T follicular helper cell (primary cell): ENCODE results near the gene PAX9.

Experiments used
- DNase-seq: peaks from one replicate; pipeline ENCODE4 v3.0.0-alpha.2; 2020; ENCODE audit warnings: low read depth

The PAX9 gene

GRCh38 chr14:36655963-36656686 is 5.5 kb upstream of the PAX9 start:
- no peak for DNase-seq

GRCh38 chr14:36656687-36657398 is 4.8 kb upstream of the PAX9 start:
- DNase-seq: no peak

- DNase-seq: no peak
Observed at GRCh38 chr14:36657399-36658122, 4.1 kb upstream of the PAX9 start.

- no peak for DNase-seq
Observed at GRCh38 chr14:36658123-36659009, 3.3 kb upstream of the PAX9 start.

- DNase-seq: no peak
Observed at GRCh38 chr14:36659010-36659821, 2.4 kb upstream of the PAX9 start.

- DNase-seq: no peak
Observed at GRCh38 chr14:36659822-36660735, 1.6 kb upstream of the PAX9 start.

GRCh38 chr14:36660736-36661505 is 739 bp upstream of the PAX9 start:
- no peak for DNase-seq

GRCh38 chr14:36662258-36662542 is 540 bp downstream of the PAX9 start:
- DNase-seq: no peak

- no peak for DNase-seq
Observed at GRCh38 chr14:36662543-36663403, 1.1 kb downstream of the PAX9 start.

GRCh38 chr14:36663404-36664321 is 2.0 kb downstream of the PAX9 start:
- DNase-seq: no peak

- DNase-seq: no peak
Observed at GRCh38 chr14:36664322-36665193, 2.9 kb downstream of the PAX9 start.

- DNase-seq: no peak
Observed at GRCh38 chr14:36665887-36666415, 4.3 kb downstream of the PAX9 start.

- no peak for DNase-seq
Observed at GRCh38 chr14:36666416-36667206, 5.0 kb downstream of the PAX9 start.

GRCh38 chr14:36667679-36668078 is 6.0 kb downstream of the PAX9 start:
- DNase-seq: no peak

GRCh38 chr14:36671149-36671548 is 9.5 kb downstream of the PAX9 start:
- DNase-seq: no peak
